GM12878 (cell line): ENCODE data around the gene C11orf58. TPM values are rescaled to one million over a fixed set of nuclear protein-coding genes. Genes with fewer than 3 reads are reported as not detected.

ENCODE experiments used
- ATAC-seq: fragments of 200-7000 bp; cut with Tn5 transposase; 3 replicates; pipeline ENCODE4 v1.9.1; 2020; ENCODE audit warnings: mild to moderate bottlenecking, moderate library complexity
- BruUV-seq: library from RNA; stranded (reverse); fragments of 400-500 nt; replicated peaks from 2 replicates; lab custom pipeline; 2021; lab: Mats Ljungman, UMichigan
- CTCF ChIA-PET: fragments of 300-600 bp; sonication (Branson Sonifier 250); formaldehyde crosslinking; extraction: SDS; loops from one replicate; lab custom pipeline; 2021; ENCODE audit warnings: inconsistent platforms; lab: Yijun Ruan, JAX
- POLR2A ChIA-PET: fragments of 350-600 bp; formaldehyde crosslinking; extraction: SDS; loops from one replicate; lab custom pipeline; 2021; ENCODE audit warnings: inconsistent platforms; lab: Charles Lee
- RAD21 ChIA-PET: fragments of 300-600 bp; sonication (Branson Sonifier 250); formaldehyde crosslinking; loops from one replicate; lab custom pipeline; 2023; ENCODE audit warnings: antibody characterized with exemption; ENCODE audit not compliant: unreplicated experiment; lab: Charles Lee
- SMC1A ChIA-PET: fragments of 300-600 bp; sonication (Branson Sonifier 250); formaldehyde crosslinking; loops from one replicate; lab custom pipeline; 2023; ENCODE audit not compliant: unreplicated experiment, uncharacterized antibody; lab: Charles Lee
- DNase-seq: peaks from one replicate; pipeline ENCODE4 v3.0.0-alpha.2; 2011; ENCODE audit warnings: low read depth, low spot score
- FAIRE-seq: peaks from 3 replicates; lab custom pipeline; 2011; peaks lifted over from hg19 to GRCh38; lab: Jason Lieb, UNC
- H2AFZ ChIP-seq: 2 replicates; pipeline ENCODE4 v1.6.0; 2011; ENCODE audit warnings: low read depth, low read length, control low read depth; ENCODE audit not compliant: control insufficient read depth
- H3K27ac ChIP-seq: 2 replicates; pipeline ENCODE4 v1.5.1; 2011; ENCODE audit warnings: control low read depth; ENCODE audit not compliant: control insufficient read depth, insufficient read depth
- H3K27me3 ChIP-seq, 2 experiments: replicated peaks in 1 of 2; 2 replicates each; pipeline versions ENCODE4 v1.6.0 to v1.6.1; 2011; ENCODE audit warnings: low read length in 1 of 2; ENCODE audit not compliant: control insufficient read depth in 2 of 2, insufficient read depth in 2 of 2
- H3K36me3 ChIP-seq, 2 experiments: 2 replicates each; pipeline ENCODE4 v1.5.1; 2011; ENCODE audit warnings: low read length in 1 of 2; ENCODE audit not compliant: control insufficient read depth in 2 of 2, insufficient read depth in 2 of 2
- H3K4me1 ChIP-seq: 2 replicates; pipeline ENCODE4 v1.6.1; 2011; ENCODE audit warnings: mild to moderate bottlenecking, low read length, moderate library complexity, mixed read lengths; ENCODE audit not compliant: control insufficient read depth, insufficient read depth
- H3K4me2 ChIP-seq: 2 replicates; pipeline ENCODE4 v1.6.0; 2011; ENCODE audit warnings: control low read depth; ENCODE audit not compliant: control insufficient read depth, insufficient read depth
- H3K4me3 ChIP-seq: fragments of 200-600 bp; sonication (generic); 2 replicates; pipeline ENCODE4 v1.5.1; 2016
- H3K79me2 ChIP-seq: 2 replicates; pipeline ENCODE4 v1.6.0; 2011; ENCODE audit warnings: low read length; ENCODE audit not compliant: control insufficient read depth, insufficient read depth
- H3K9ac ChIP-seq: 2 replicates; pipeline ENCODE4 v1.8.0; 2011; ENCODE audit warnings: low read length, control low read depth, mixed read lengths; ENCODE audit not compliant: control insufficient read depth, insufficient read depth
- H3K9me3 ChIP-seq: replicated peaks from 3 replicates; pipeline ENCODE4 v1.5.1; 2011; ENCODE audit warnings: mild to moderate bottlenecking, low read length; ENCODE audit not compliant: control insufficient read depth, insufficient read depth
- H4K20me1 ChIP-seq: 2 replicates; pipeline ENCODE4 v1.6.0; 2011; ENCODE audit not compliant: control insufficient read depth, insufficient read depth
- CHD1 ChIP-seq: IDR thresholded peaks from 2 replicates; pipeline ENCODE4 v1.6.1; 2012; ENCODE audit warnings: low read depth, low read length, improper control_type of control experiment
- EP300 ChIP-seq, 2 experiments: fragments of 150-350 bp in 1 of 2; IDR thresholded peaks; 2 replicates each; pipeline ENCODE4 v1.6.1; 2011 to 2012; ENCODE audit warnings: low read depth in 2 of 2, low read length in 2 of 2, borderline replicate concordance in 1 of 2, improper control_type of control experiment in 1 of 2, inconsistent platforms in 1 of 2; ENCODE audit not compliant: control insufficient read depth in 1 of 2
- PAX8 ChIP-seq: fragments of 450-650 bp; IDR thresholded peaks from 2 replicates; pipeline ENCODE4 v1.6.1; 2017; ENCODE audit warnings: mild to moderate bottlenecking, moderate library complexity
- WGBS: methylation state at CpG from one replicate; pipeline ENCODE4 v1.1.6; 2016; ENCODE audit warnings: low lambda C conversion rate; ENCODE audit not compliant: insufficient replicate concordance, insufficient coverage; ENCODE audit errors: missing lambda C conversion rate; 5-methylcytosine and 5-hydroxymethylcytosine counted together
- in situ Hi-C: fragments of 300-500 bp; cut with MboI; formaldehyde crosslinking; loops from 9 replicates; pipeline ENCODE4 v1.14.3; 2018; ENCODE audit warnings: mixed read lengths
- intact Hi-C: fragments of 100-400 bp; cut with micrococcal nuclease; formaldehyde crosslinking; loops from one replicate; pipeline ENCODE4 v1.14.2; 2022; ENCODE audit not compliant: unreplicated experiment
- polyA plus RNA-seq, 11 experiments: library from polyadenylated mRNA; depleted of rRNA in 4 of 11; unstranded in 6 of 11; stranded (reverse) in 5 of 11; fragments of >200 nt; fragmentation: Nextera tagmentation in 4 of 11; fragmentation: Illumina TruSeq in 1 of 11; extraction: Ambion mirVana in 4 of 11; extraction: Trizol in 1 of 11; gene quantifications; 1 replicate in 1 of 11; 2 replicates in 10 of 11; pipeline versions ENCODE4 v1.2.1 to v1.2.3, GENCODE V29; 2011 to 2016; ENCODE audit warnings: inconsistent platforms in 2 of 11, missing spikeins in 2 of 11, low read depth in 1 of 11
- total RNA-seq, 4 experiments: library from RNA; depleted of rRNA in 3 of 4; stranded (reverse); fragments of >200 nt in 3 of 4; fragmentation: Illumina TruSeq in 1 of 4; extraction: Trizol in 1 of 4; gene quantifications; 2 replicates each; pipeline versions ENCODE4 v1.2.1 to v1.2.3, GENCODE V29; 2013 to 2021

The C11orf58 gene
- total and polyA plus RNA-seq, 10 of the 15 experiments (the other 5 are each of a cell fraction or from before 2014, with no cell fraction given): 98.2 to 379 (median 211) TPM

GRCh38 chr11:16737818-16738192 is 642 bp upstream of the C11orf58 start:
- in situ Hi-C loops (no loop called here), intact Hi-C loops (no loop called here)
- peak overlapping the region; percentile 90 for H3K9ac ChIP-seq
- H2AFZ ChIP-seq: peak overlapping the region; percentile 98
- no peaks in the 10 kb centered on the region; the same call in 1 of the 2 replicates for H4K20me1 ChIP-seq
- peak; percentile 24 for ATAC-seq
- H3K27ac ChIP-seq: peak overlapping the region; percentile 94
- ChIA-PET RAD21 (interaction anchor here (0.7 to 0.9 kb wide), 2 partner anchors 23 to 49 kb away, joined by 3 to 4 read pairs; no protein-coding TSS in a partner anchor), POLR2A (interaction anchor here (0.6 to 3.2 kb wide), 5 partner anchors 12 to 340 kb away, joined by 3 to 17 read pairs (median 4); partner anchors contain the start of gene RPS13), CTCF (interaction anchor here (0.6 to 1.7 kb wide), 4 partner anchors 47 to 106 kb away, joined by 3 to 9 read pairs (median 4); no protein-coding TSS in a partner anchor), SMC1A (interaction anchor here (1.0 to 1.2 kb wide), 3 partner anchors 10 to 12 kb away, joined by 4 to 6 read pairs (median 5); no protein-coding TSS in a partner anchor)
- H3K27me3 ChIP-seq: no peaks in the 10 kb centered on the region
- H3K9me3 ChIP-seq: no peaks in the 10 kb centered on the region
- H3K79me2 ChIP-seq: peaks cover 46% of the 10 kb centered on the region
- H3K4me3 ChIP-seq: peak overlapping the region; percentile 66
- H3K36me3 ChIP-seq: peaks cover 0 to 11% of the 10 kb centered on the region in 2 experiments; a peak in 2 of 4 replicates
- no peak for DNase-seq
- TF ChIP-seq PAX8: peak; percentile 93; the same call in 1 of the 2 replicates
- no peak for TF ChIP-seq EP300 (IDR thresholded peaks at IDR 0.05; ENCODE audit: borderline replicate concordance in 1 of 2, control insufficient read depth in 1 of 2, low read depth in 2 of 2, low read length in 2 of 2)
- TF ChIP-seq CHD1: peak; percentile 46; the same call in 1 of the 2 replicates
- H3K4me2 ChIP-seq: peak overlapping the region; percentile 61
- no peak for FAIRE-seq
- H3K4me1 ChIP-seq: peaks cover 4% of the 10 kb centered on the region; the same call in 1 of the 2 replicates
- BruUV-seq: TSS peak; percentile 99
- under 1% methylated on average over 6 of the region's 6 CpGs for WGBS
